Neural cell (in vitro differentiated cells): Measurements from ENCODE around the gene CABLES2. TPM values are rescaled to one million over a fixed set of nuclear protein-coding genes. Genes with fewer than 3 reads are reported as not detected.

Experiments
- H2AFZ ChIP-seq: fragments of 200-600, 300-800 bp; sonication (generic), shearing (Covaris generic); 2 replicates; pipeline ENCODE4 v1.6.0; 2014; ENCODE audit warnings: low read depth, mild to moderate bottlenecking, antibody characterized with exemption, low read length, moderate library complexity
- H3F3A ChIP-seq: fragments of 200-600 bp; shearing (Covaris generic); 2 replicates; pipeline ENCODE4 v1.6.1; 2016; ENCODE audit warnings: mild to moderate bottlenecking, moderate library complexity, mixed read lengths, antibody characterized with exemption, low read length; ENCODE audit not compliant: insufficient read depth, poor library complexity, severe bottlenecking
- H3K27ac ChIP-seq: fragments of 200-600, 300-800 bp; sonication (generic), shearing (Covaris generic); 2 replicates; pipeline ENCODE4 v1.5.1; 2014; ENCODE audit warnings: mild to moderate bottlenecking, low read length, moderate library complexity
- H3K27me3 ChIP-seq: fragments of 300-800, 200-600 bp; sonication (generic), shearing (Covaris generic); 2 replicates; pipeline ENCODE4 v1.6.0; 2014; ENCODE audit warnings: mild to moderate bottlenecking, low read depth, low read length, moderate library complexity; ENCODE audit not compliant: insufficient read depth
- H3K36me3 ChIP-seq: fragments of 300-800, 200-600 bp; sonication (generic), shearing (Covaris generic); 2 replicates; pipeline ENCODE4 v1.5.1; 2014; ENCODE audit warnings: mild to moderate bottlenecking, antibody characterized with exemption, low read length, moderate library complexity; ENCODE audit not compliant: insufficient read depth
- H3K4me2 ChIP-seq: fragments of 300-800, 200-600 bp; sonication (generic), shearing (Covaris generic); 2 replicates; pipeline ENCODE4 v1.6.0; 2014; ENCODE audit warnings: mild to moderate bottlenecking, low read length
- H3K4me3 ChIP-seq: fragments of 300-800, 200-600 bp; sonication (generic), shearing (Covaris generic); 2 replicates; pipeline ENCODE4 v1.5.1; 2014; ENCODE audit warnings: mild to moderate bottlenecking, low read length, moderate library complexity
- H3K79me2 ChIP-seq: fragments of 200-600 bp; shearing (Covaris generic); replicated peaks from 2 replicates; pipeline ENCODE4 v1.6.0; 2014; ENCODE audit warnings: mild to moderate bottlenecking, low read length, moderate library complexity; ENCODE audit not compliant: insufficient read depth
- H3K9ac ChIP-seq: fragments of 300-800, 200-600 bp; sonication (generic), shearing (Covaris generic); 2 replicates; pipeline ENCODE4 v1.6.1; 2016; ENCODE audit warnings: mild to moderate bottlenecking, low read length, mixed read lengths
- H3K9me2 ChIP-seq: fragments of 200-600 bp; shearing (Covaris generic); 2 replicates; pipeline ENCODE4 v1.6.1; 2016; ENCODE audit warnings: mild to moderate bottlenecking, low read length, mixed read lengths; ENCODE audit not compliant: insufficient read depth
- H3K9me3 ChIP-seq: fragments of 200-600, 300-800 bp; sonication (generic), shearing (Covaris generic); 2 replicates; pipeline ENCODE4 v1.6.1; 2016; ENCODE audit warnings: mild to moderate bottlenecking, mixed run types, low read length, moderate library complexity, mixed read lengths
- H4K20me1 ChIP-seq: fragments of 200-600 bp; shearing (Covaris generic); 2 replicates; pipeline ENCODE4 v1.6.1; 2016; ENCODE audit warnings: mild to moderate bottlenecking, mixed run types; ENCODE audit not compliant: insufficient read depth
- EP300 ChIP-seq: fragments of 450-650 bp; conservative IDR thresholded peaks from 2 replicates; pipeline ENCODE4 v1.6.1; 2014; ENCODE audit warnings: antibody characterized with exemption, mild to moderate bottlenecking, moderate library complexity; ENCODE audit not compliant: poor library complexity, severe bottlenecking
- EZH2 ChIP-seq: fragments of 200-600, 300-800 bp; shearing (Covaris generic), sonication (generic); IDR thresholded peaks from 2 replicates; pipeline ENCODE4 v1.6.1; 2014; ENCODE audit warnings: antibody characterized with exemption, low read length, borderline replicate concordance, mild to moderate bottlenecking; ENCODE audit not compliant: insufficient read depth, poor library complexity, severe bottlenecking
- MXI1 ChIP-seq: fragments of 450-650 bp; conservative IDR thresholded peaks from 2 replicates; pipeline ENCODE4 v1.6.1; 2014; ENCODE audit warnings: antibody characterized with exemption, mild to moderate bottlenecking; ENCODE audit not compliant: poor library complexity, severe bottlenecking
- POLR2AphosphoS5 ChIP-seq: IDR thresholded peaks from 2 replicates; pipeline ENCODE4 v1.6.1; 2012
- RAD21 ChIP-seq: fragments of 450-650 bp; conservative IDR thresholded peaks from 2 replicates; pipeline ENCODE4 v1.6.1; 2014; ENCODE audit warnings: antibody characterized with exemption, mild to moderate bottlenecking, moderate library complexity
- SMC3 ChIP-seq: fragments of 450-650 bp; conservative IDR thresholded peaks from 2 replicates; pipeline ENCODE4 v1.6.1; 2014; ENCODE audit warnings: antibody characterized with exemption, mild to moderate bottlenecking, moderate library complexity; ENCODE audit not compliant: poor library complexity
- TAF1 ChIP-seq: IDR thresholded peaks from 2 replicates; pipeline ENCODE4 v1.6.1; 2012; ENCODE audit warnings: low read depth
- polyA plus RNA-seq: library from polyadenylated mRNA; depleted of rRNA; stranded (reverse); fragments of >200 nt; gene quantifications from 2 replicates; pipeline ENCODE4 v1.2.3, GENCODE V29; 2014
- TF ChIP-seq, protein P1 (sequence below): fragments of 450-650 bp; IDR thresholded peaks from 2 replicates; pipeline ENCODE4 v1.5.1; 2014; ENCODE audit warnings: antibody characterized with exemption, mild to moderate bottlenecking, moderate library complexity; ENCODE audit not compliant: poor library complexity, severe bottlenecking
- TF ChIP-seq, protein P2 (sequence below): IDR thresholded peaks from 2 replicates; pipeline ENCODE4 v1.6.1; 2012; ENCODE audit warnings: borderline replicate concordance

CABLES2 gene
- polyA plus RNA-seq, 1 donor from 2014 or later = 8.3 TPM

- H3F3A ChIP-seq = no peaks in the 10 kb centered on the region
These were observed 18.4 kb upstream of the CABLES2 start for GRCh38 chr20:62425281-62426058.

DNA sequence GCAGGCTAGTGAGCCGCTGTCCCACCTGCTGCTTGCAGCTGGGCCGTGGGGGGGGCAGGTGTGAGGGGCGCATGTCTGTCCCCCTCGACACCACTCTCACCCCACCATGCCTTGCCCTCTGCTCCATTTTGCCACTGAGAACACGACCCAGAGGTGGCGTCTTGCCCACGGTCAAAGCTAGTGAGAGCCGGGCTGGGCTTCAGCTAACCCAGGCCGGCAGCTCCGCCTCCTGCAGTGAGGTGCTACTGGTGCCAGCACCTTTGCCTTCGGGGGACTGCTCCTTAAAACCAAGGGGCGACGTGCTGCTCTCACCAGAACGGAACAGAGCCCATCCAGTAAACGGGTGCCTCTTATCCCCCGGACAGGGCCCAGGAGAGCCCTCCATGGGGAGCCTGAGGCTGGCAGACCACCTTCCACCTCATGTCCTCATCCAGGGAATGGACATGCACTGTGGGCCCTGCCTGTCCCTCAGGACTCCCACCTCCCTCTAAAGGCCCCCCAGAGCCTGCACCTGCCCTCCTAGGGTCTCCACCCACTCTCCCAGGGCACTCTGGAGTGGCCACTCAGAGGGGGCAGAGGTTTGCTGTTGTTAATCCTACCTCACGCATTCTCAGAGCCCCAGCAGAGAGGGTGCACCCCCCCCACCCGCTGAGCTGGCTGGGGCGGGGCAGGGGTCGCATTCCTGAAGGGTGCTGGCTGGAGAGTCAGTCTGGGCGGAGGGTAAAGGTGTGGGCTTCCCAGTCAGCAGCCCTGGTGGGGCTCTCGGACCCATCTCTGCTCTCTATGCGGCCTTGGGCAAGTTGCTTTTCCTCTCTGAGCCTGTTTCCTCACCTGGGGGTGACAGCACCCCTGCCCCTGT, 17.4 kb upstream of the CABLES2 start:
- Histone ChIP-seq H3K36me3 (no peaks in the 10 kb centered on the region), H3K9ac (no peak overlapping the region), H2AFZ (no peak overlapping the region), H3K79me2 (no peaks in the 10 kb centered on the region), H3K9me2 (no peaks in the 10 kb centered on the region), H3K27me3 (no peaks in the 10 kb centered on the region), H3K9me3 (no peaks in the 10 kb centered on the region), H3K27ac (no peak overlapping the region), H3K4me3 (no peak overlapping the region), H3K4me2 (no peak overlapping the region), H3F3A (no peaks in the 10 kb centered on the region), H4K20me1 (no peaks in the 10 kb centered on the region)
- no peak for TF ChIP-seq POLR2AphosphoS5
- TF ChIP-seq, protein P1, sequence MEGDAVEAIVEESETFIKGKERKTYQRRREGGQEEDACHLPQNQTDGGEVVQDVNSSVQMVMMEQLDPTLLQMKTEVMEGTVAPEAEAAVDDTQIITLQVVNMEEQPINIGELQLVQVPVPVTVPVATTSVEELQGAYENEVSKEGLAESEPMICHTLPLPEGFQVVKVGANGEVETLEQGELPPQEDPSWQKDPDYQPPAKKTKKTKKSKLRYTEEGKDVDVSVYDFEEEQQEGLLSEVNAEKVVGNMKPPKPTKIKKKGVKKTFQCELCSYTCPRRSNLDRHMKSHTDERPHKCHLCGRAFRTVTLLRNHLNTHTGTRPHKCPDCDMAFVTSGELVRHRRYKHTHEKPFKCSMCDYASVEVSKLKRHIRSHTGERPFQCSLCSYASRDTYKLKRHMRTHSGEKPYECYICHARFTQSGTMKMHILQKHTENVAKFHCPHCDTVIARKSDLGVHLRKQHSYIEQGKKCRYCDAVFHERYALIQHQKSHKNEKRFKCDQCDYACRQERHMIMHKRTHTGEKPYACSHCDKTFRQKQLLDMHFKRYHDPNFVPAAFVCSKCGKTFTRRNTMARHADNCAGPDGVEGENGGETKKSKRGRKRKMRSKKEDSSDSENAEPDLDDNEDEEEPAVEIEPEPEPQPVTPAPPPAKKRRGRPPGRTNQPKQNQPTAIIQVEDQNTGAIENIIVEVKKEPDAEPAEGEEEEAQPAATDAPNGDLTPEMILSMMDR = no peak
- TF ChIP-seq EZH2 = no peak
- TF ChIP-seq MXI1 = no peak
- no peak for TF ChIP-seq RAD21
- no peak for TF ChIP-seq SMC3
- TF ChIP-seq TAF1 = no peak
- TF ChIP-seq, protein P2, sequence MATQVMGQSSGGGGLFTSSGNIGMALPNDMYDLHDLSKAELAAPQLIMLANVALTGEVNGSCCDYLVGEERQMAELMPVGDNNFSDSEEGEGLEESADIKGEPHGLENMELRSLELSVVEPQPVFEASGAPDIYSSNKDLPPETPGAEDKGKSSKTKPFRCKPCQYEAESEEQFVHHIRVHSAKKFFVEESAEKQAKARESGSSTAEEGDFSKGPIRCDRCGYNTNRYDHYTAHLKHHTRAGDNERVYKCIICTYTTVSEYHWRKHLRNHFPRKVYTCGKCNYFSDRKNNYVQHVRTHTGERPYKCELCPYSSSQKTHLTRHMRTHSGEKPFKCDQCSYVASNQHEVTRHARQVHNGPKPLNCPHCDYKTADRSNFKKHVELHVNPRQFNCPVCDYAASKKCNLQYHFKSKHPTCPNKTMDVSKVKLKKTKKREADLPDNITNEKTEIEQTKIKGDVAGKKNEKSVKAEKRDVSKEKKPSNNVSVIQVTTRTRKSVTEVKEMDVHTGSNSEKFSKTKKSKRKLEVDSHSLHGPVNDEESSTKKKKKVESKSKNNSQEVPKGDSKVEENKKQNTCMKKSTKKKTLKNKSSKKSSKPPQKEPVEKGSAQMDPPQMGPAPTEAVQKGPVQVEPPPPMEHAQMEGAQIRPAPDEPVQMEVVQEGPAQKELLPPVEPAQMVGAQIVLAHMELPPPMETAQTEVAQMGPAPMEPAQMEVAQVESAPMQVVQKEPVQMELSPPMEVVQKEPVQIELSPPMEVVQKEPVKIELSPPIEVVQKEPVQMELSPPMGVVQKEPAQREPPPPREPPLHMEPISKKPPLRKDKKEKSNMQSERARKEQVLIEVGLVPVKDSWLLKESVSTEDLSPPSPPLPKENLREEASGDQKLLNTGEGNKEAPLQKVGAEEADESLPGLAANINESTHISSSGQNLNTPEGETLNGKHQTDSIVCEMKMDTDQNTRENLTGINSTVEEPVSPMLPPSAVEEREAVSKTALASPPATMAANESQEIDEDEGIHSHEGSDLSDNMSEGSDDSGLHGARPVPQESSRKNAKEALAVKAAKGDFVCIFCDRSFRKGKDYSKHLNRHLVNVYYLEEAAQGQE = no peak
- no peak for TF ChIP-seq EP300

More at GRCh38 chr20:62425281-62426058, 18.4 kb upstream of the CABLES2 start:
- Histone ChIP-seq H3K79me2 (no peaks in the 10 kb centered on the region), H3K9me2 (no peaks in the 10 kb centered on the region), H3K4me2 (no peak overlapping the region), H3K27ac (no peak overlapping the region), H3K27me3 (no peaks in the 10 kb centered on the region), H3K9me3 (no peaks in the 10 kb centered on the region), H3K36me3 (no peaks in the 10 kb centered on the region), H3K9ac (no peak overlapping the region), H2AFZ (no peak overlapping the region), H4K20me1 (no peaks in the 10 kb centered on the region), H3K4me3 (no peak overlapping the region)
- no peak for TF ChIP-seq TAF1
- no peak for TF ChIP-seq EZH2
- TF ChIP-seq, protein P1 = no peak
- TF ChIP-seq EP300 = no peak
- no peak for TF ChIP-seq MXI1
- no peak for TF ChIP-seq POLR2AphosphoS5
- TF ChIP-seq RAD21 = no peak
